CD4-positive, alpha-beta T cell (primary cell): ENCODE data around the gene SULT1A2. TPM values are rescaled to one million over a fixed set of nuclear protein-coding genes. Genes with fewer than 3 reads are reported as not detected.
A peak's percentile ranks its signal among the peaks of the same experiment; 100 is the strongest.
"Not testable (repeated sequence)": the region's sequence is repeated elsewhere in the genome, so short reads cannot be mapped to it uniquely, and the experiment has no call there.

ENCODE experiments used
- ATAC-seq: fragments of 200-7000 bp; cut with Tn5 transposase; one replicate; pipeline ENCODE4 v1.10.0; 2022; ENCODE audit warnings: mild to moderate bottlenecking; ENCODE audit not compliant: poor library complexity
- CTCF ChIA-PET: fragments of 350-600 bp; sonication (Branson Sonifier 250); formaldehyde crosslinking; loops from one replicate; lab custom pipeline; 2021; ENCODE audit warnings: antibody characterized with exemption, inconsistent platforms; lab: Charles Lee
- POLR2A ChIA-PET: fragments of 350-600 bp; sonication (Branson Sonifier 250); formaldehyde crosslinking; loops from one replicate; lab custom pipeline; 2021; ENCODE audit warnings: antibody characterized with exemption, inconsistent platforms; lab: Charles Lee
- DNase-seq, 14 experiments: peaks; one replicate each; pipeline ENCODE4 v3.0.0-alpha.2; 2013 to 2020; ENCODE audit warnings: mixed read lengths in 2 of 14
- H3K27ac ChIP-seq, 2 donors: one replicate each; pipeline versions ENCODE4 v1.5.1 to v1.7.0; 2013; ENCODE audit warnings: low read length in 2 of 2, low read depth in 1 of 2, mild to moderate bottlenecking in 1 of 2
- H3K27me3 ChIP-seq, 2 experiments: 1 replicate in 1 of 2; 2 replicates in 1 of 2; pipeline versions ENCODE4 v1.6.1 to v1.7.0; 2013; ENCODE audit warnings: low read length in 2 of 2, control low read depth in 1 of 2, mild to moderate bottlenecking in 1 of 2, moderate library complexity in 1 of 2; ENCODE audit not compliant: insufficient read depth in 2 of 2, control insufficient read depth in 1 of 2
- H3K36me3 ChIP-seq: one replicate; pipeline ENCODE4 v1.6.1; 2013; ENCODE audit warnings: low read length, control low read depth; ENCODE audit not compliant: insufficient read depth
- H3K4me1 ChIP-seq: one replicate; pipeline ENCODE4 v1.6.1; 2013; ENCODE audit warnings: low read length, control low read depth; ENCODE audit not compliant: insufficient read depth
- H3K4me3 ChIP-seq: one replicate; pipeline ENCODE4 v1.5.1; 2013; ENCODE audit warnings: mild to moderate bottlenecking, low read length, moderate library complexity
- H3K9me3 ChIP-seq, 2 experiments: 1 replicate in 1 of 2; 2 replicates in 1 of 2; pipeline versions ENCODE4 v1.6.1 to v1.7.0; 2013; ENCODE audit warnings: low read length in 2 of 2, mild to moderate bottlenecking in 2 of 2, control low read depth in 1 of 2, moderate library complexity in 1 of 2; ENCODE audit not compliant: control insufficient read depth in 1 of 2, insufficient read depth in 1 of 2
- H3K27ac Mint-ChIP-seq: one replicate; pipeline ENCODE4 v1.8.0; 2020; ENCODE audit warnings: mixed read lengths
- H3K27me3 Mint-ChIP-seq: one replicate; pipeline ENCODE4 v1.8.0; 2021; ENCODE audit warnings: mixed read lengths
- H3K36me3 Mint-ChIP-seq: one replicate; pipeline ENCODE4 v1.8.0; 2021; ENCODE audit warnings: low read depth, mixed read lengths
- H3K4me1 Mint-ChIP-seq: one replicate; pipeline ENCODE4 v1.8.0; 2021; ENCODE audit warnings: low read depth, mixed read lengths
- H3K4me3 Mint-ChIP-seq: one replicate; pipeline ENCODE4 v1.8.0; 2020; ENCODE audit warnings: mild to moderate bottlenecking, mixed read lengths
- H3K9me3 Mint-ChIP-seq: one replicate; pipeline ENCODE4 v1.8.0; 2020; ENCODE audit warnings: mixed read lengths
- CTCF ChIP-seq: fragments of 200-600 bp; IDR thresholded peaks from one replicate; pipeline ENCODE4 v1.8.0; 2022; ENCODE audit warnings: antibody characterized with exemption, mild to moderate bottlenecking
- intact Hi-C, 2 experiments: fragments of 100-400 bp; cut with DNase I in 1 of 2; cut with micrococcal nuclease in 1 of 2; formaldehyde crosslinking; loops; one replicate each; pipeline versions ENCODE4 v1.15.1 to v1.9.0; 2023 to 2025; cut with DNase I, micrococcal nuclease
- total RNA-seq, 174 experiments: library from RNA in 2 of 174; stranded (reverse) in 2 of 174; gene quantifications; one replicate each; pipeline ENCODE4 v1.2.3 and lab custom pipeline; 2021 to 2026

SULT1A2 gene
- total RNA-seq, 2 experiments from 2014 or later: 0.19 to 0.45 TPM

- H3K9me3 Mint-ChIP-seq, CTCF ChIA-PET, H3K4me1 Mint-ChIP-seq, H3K27ac ChIP-seq, H3K9me3 ChIP-seq, H3K4me3 Mint-ChIP-seq, H3K4me3 ChIP-seq, intact Hi-C loops, H3K36me3 ChIP-seq, DNase-seq, H3K36me3 Mint-ChIP-seq, H3K4me1 ChIP-seq, H3K27me3 Mint-ChIP-seq, POLR2A ChIA-PET, H3K27ac Mint-ChIP-seq, H3K27me3 ChIP-seq: not testable (repeated sequence)
- peak; percentile 18 for ATAC-seq
Observed at GRCh38 chr16:28600965-28601364, 4.1 kb upstream of the SULT1A2 start.

GRCh38 chr16:28599377-28600285 is 2.8 kb upstream of the SULT1A2 start:
- CTCF ChIA-PET, POLR2A ChIA-PET: not testable (repeated sequence)
- peak; percentile 96 for ATAC-seq

GRCh38 chr16:28597692-28598261 is 927 bp upstream of the SULT1A2 start:
- H3K4me1 Mint-ChIP-seq: peaks cover 8% of the 10 kb centered on the region
- CTCF ChIA-PET: interaction anchor here (0.6 kb wide), 1 partner anchor 26 kb away, joined by 3 read pairs; no protein-coding TSS in a partner anchor
- no peak for TF ChIP-seq CTCF
- DNase-seq (no peak), ATAC-seq (no peak)
- intact Hi-C loops: no loop called here
- peaks cover 3% of the 10 kb centered on the region for H3K4me1 ChIP-seq
- no peak overlapping the region for H3K27ac Mint-ChIP-seq
- H3K9me3 ChIP-seq: no peaks in the 10 kb centered on the region
- POLR2A ChIA-PET: no interaction called here
- no peaks in the 10 kb centered on the region for H3K27me3 ChIP-seq
- H3K36me3 ChIP-seq: no peaks in the 10 kb centered on the region
- H3K27ac ChIP-seq: no peak overlapping the region
- no peaks in the 10 kb centered on the region for H3K9me3 Mint-ChIP-seq
- peaks cover under 1% of the 10 kb centered on the region for H3K36me3 Mint-ChIP-seq
- H3K27me3 Mint-ChIP-seq: no peaks in the 10 kb centered on the region
- no peak overlapping the region for H3K4me3 ChIP-seq
- H3K4me3 Mint-ChIP-seq: no peak overlapping the region

More at GRCh38 chr16:28599377-28600285, 2.8 kb upstream of the SULT1A2 start:
- H3K9me3 ChIP-seq, H3K4me1 ChIP-seq, H3K27ac Mint-ChIP-seq, H3K4me3 Mint-ChIP-seq, H3K4me3 ChIP-seq, intact Hi-C loops, H3K27me3 ChIP-seq, H3K27ac ChIP-seq, H3K36me3 Mint-ChIP-seq, H3K36me3 ChIP-seq, H3K4me1 Mint-ChIP-seq, H3K9me3 Mint-ChIP-seq, DNase-seq, H3K27me3 Mint-ChIP-seq: not testable (repeated sequence)

GRCh38 chr16:28596115-28596630 is 677 bp downstream of the SULT1A2 start:
- DNase-seq (no peak), ATAC-seq (no peak)
- Histone ChIP-seq H3K4me1 (peaks cover 3% of the 10 kb centered on the region), H3K27ac (no peak overlapping the region), H3K4me3 (no peak overlapping the region), H3K36me3 (peaks cover 6% of the 10 kb centered on the region), H3K27me3 (no peaks in the 10 kb centered on the region), H3K9me3 (no peaks in the 10 kb centered on the region)
- no peak for TF ChIP-seq CTCF
- no peak overlapping the region for H3K27ac Mint-ChIP-seq
- CTCF ChIA-PET: no interaction called here
- H3K36me3 Mint-ChIP-seq: peaks cover 16% of the 10 kb centered on the region
- intact Hi-C loops: no loop called here
- H3K27me3 Mint-ChIP-seq: no peaks in the 10 kb centered on the region
- H3K4me3 Mint-ChIP-seq: no peak overlapping the region
- POLR2A ChIA-PET: interaction anchor here (0.9 kb wide), 1 partner anchor 27 kb away, joined by 3 read pairs; no protein-coding TSS in a partner anchor
- no peaks in the 10 kb centered on the region for H3K9me3 Mint-ChIP-seq
- H3K4me1 Mint-ChIP-seq: peaks cover 8% of the 10 kb centered on the region

- H3K4me3 Mint-ChIP-seq, H3K27me3 ChIP-seq, ATAC-seq, intact Hi-C loops, H3K4me1 ChIP-seq, H3K9me3 ChIP-seq, DNase-seq, H3K4me1 Mint-ChIP-seq, CTCF ChIA-PET, POLR2A ChIA-PET, H3K9me3 Mint-ChIP-seq, H3K4me3 ChIP-seq, H3K27me3 Mint-ChIP-seq, H3K27ac ChIP-seq, H3K27ac Mint-ChIP-seq: not testable (repeated sequence)
- peaks cover 13% of the 10 kb centered on the region for H3K36me3 ChIP-seq
- peaks cover 23% of the 10 kb centered on the region for H3K36me3 Mint-ChIP-seq
Observed at GRCh38 chr16:28595451-28595850, 1.4 kb downstream of the SULT1A2 start.
